ENCODE data around the gene PRR23B. TPM values are rescaled to one million over a fixed set of nuclear protein-coding genes. Genes with fewer than 3 reads are reported as not detected.

The PRR23B gene
- total and polyA plus RNA-seq, 10 donors: not detected

DNA sequence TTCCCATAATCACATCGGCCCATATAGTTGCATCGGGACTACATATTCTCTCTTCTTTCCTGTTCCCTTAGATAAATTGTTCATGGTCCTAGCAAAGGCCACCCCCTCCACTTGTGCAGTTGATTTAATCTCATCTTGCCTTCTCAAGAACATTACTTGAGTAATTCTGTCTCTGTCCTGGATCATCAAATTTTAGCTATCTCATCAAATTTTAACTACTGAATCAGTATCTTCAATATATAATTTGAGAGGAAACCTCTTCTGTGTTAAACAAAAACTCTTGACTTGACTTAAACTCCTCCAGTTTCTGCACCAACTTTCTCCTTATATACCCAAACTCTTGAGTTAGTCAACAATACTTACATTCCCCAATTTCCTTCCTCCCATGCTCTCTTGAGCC is 4.2 kb upstream of the PRR23B start:
- Histone ChIP-seq H3K27ac (no peak overlapping the region), H3K36me3 (no peaks in the 10 kb centered on the region), H3K4me1 (no peaks in the 10 kb centered on the region), H3K27me3 (replicated peaks in 1 of 7) (peaks cover 0 to 10% (median 0%) of the 10 kb centered on the region in 7 donors), H3K9me3 (peaks cover 0 to 34% (median 14%) of the 10 kb centered on the region in 8 donors), H3K4me3 (no peak overlapping the region)
- intact Hi-C loops (cut with DNase I; ENCODE audit: low total_unique reads): no loop called here
- TF ChIP-seq CTCF (IDR thresholded peaks at IDR 0.05 in 8 of 11, conservative IDR thresholded peaks at IDR 0.05 in 3 of 11) (no peak), POLR2A (IDR thresholded peaks at IDR 0.05) (no peak), POLR2AphosphoS5 (IDR thresholded peaks at IDR 0.05) (no peak)
- WGBS, 5 donors: 91 to 96% (median 95%) methylated on average over 2 of the region's 2 CpGs
- DNase-seq: no peak

GRCh38 chr3:139020036-139020867 is 474 bp downstream of the PRR23B start:
- TF ChIP-seq POLR2AphosphoS5 (IDR thresholded peaks at IDR 0.05) (no peak), POLR2A (IDR thresholded peaks at IDR 0.05) (no peak), CTCF (IDR thresholded peaks at IDR 0.05 in 8 of 11, conservative IDR thresholded peaks at IDR 0.05 in 3 of 11) (no peak)
- Histone ChIP-seq H3K4me1 (no peaks in the 10 kb centered on the region), H3K9me3 (peaks cover 0 to 30% (median 16%) of the 10 kb centered on the region in 8 donors), H3K27me3 (replicated peaks in 1 of 7) (peaks cover 0 to 19% (median 0%) of the 10 kb centered on the region in 7 donors), H3K27ac (no peak overlapping the region), H3K4me3 (no peak overlapping the region), H3K36me3 (no peaks in the 10 kb centered on the region)
- 57 to 75% (median 73%) methylated on average over 23 to 81 of the region's 81 CpGs for WGBS, 5 donors
- intact Hi-C loops (cut with DNase I; ENCODE audit: low total_unique reads): no loop called here
- no peak for DNase-seq

DNA sequence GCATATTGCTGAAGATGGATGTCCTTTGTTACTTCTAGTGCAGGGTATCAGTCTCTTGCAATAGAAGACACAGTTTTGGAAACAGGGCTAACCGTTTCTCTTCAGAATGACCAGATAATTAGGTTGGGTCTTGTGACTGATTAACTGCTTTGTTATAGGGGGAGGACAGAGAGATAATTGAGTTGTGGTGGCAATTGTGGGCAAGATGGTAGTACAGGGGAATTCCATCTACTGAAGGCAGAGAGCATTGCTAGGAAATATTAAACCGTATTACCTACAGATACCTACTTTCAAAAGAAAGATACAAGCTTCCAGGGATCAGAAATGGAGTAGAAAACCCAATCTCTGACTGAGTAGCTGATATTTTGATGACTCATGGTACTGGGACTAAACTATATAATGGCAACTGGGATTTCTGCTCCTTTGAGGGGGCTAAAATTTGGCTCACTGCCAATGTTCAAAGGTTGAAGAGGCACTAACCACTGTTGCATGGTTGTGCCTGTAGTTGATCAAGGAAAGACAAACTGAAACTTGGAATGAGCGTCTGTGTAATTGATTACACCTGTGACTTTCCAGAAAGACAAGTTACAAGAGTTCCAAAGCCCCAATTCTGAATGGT is 4.2 kb downstream of the PRR23B start:
- WGBS, 5 donors: 77 to 86% (median 83%) methylated on average over 3 of the region's 3 CpGs
- H3K36me3 ChIP-seq: no peaks in the 10 kb centered on the region
- intact Hi-C loops (cut with DNase I; ENCODE audit: low total_unique reads): no loop called here
- H3K4me1 ChIP-seq: no peaks in the 10 kb centered on the region
- peaks cover 0 to 19% (median 0%) of the 10 kb centered on the region in 7 donors for H3K27me3 ChIP-seq (replicated peaks in 1 of 7)
- DNase-seq: no peak
- H3K27ac ChIP-seq: no peak overlapping the region
- TF ChIP-seq CTCF (IDR thresholded peaks at IDR 0.05 in 8 of 11, conservative IDR thresholded peaks at IDR 0.05 in 3 of 11) (no peak), POLR2AphosphoS5 (IDR thresholded peaks at IDR 0.05) (no peak), POLR2A (IDR thresholded peaks at IDR 0.05) (no peak)
- peaks cover 0 to 33% (median 25%) of the 10 kb centered on the region in 8 donors for H3K9me3 ChIP-seq
- no peak overlapping the region for H3K4me3 ChIP-seq

Measured in spleen (tissue), 11 donors.